ENCODE measurements around the gene KARS1. TPM values are rescaled to one million over a fixed set of nuclear protein-coding genes. Genes with fewer than 3 reads are reported as not detected.
"Not testable (repeated sequence)": the region's sequence is repeated elsewhere in the genome, so short reads cannot be mapped to it uniquely, and the experiment has no call there.

Gene KARS1
- total RNA-seq, 1 donor: 144 TPM

GRCh38 chr16:75606507-75606906 is 41.0 kb downstream of the KARS1 start:
- DNase-seq (ENCODE audit: low read depth): no peak
- no peak overlapping the region for H3K4me3 ChIP-seq (ENCODE audit: low read depth, low read length)
- no peak for TF ChIP-seq CTCF (IDR thresholded peaks at IDR 0.05; ENCODE audit: insufficient read depth, low read length)

GRCh38 chr16:75603241-75603640 is 44.2 kb downstream of the KARS1 start:
- DNase-seq (ENCODE audit: low read depth): no peak
- TF ChIP-seq CTCF (IDR thresholded peaks at IDR 0.05; ENCODE audit: insufficient read depth, low read length): no peak

GRCh38 chr16:75599452-75600277 is 47.8 kb downstream of the KARS1 start:
- no peak for TF ChIP-seq CTCF (IDR thresholded peaks at IDR 0.05; ENCODE audit: insufficient read depth, low read length)
- DNase-seq (ENCODE audit: low read depth): peak; percentile 27
- no peak overlapping the region for H3K4me3 ChIP-seq (ENCODE audit: low read depth, low read length)

More at GRCh38 chr16:75603241-75603640, 44.2 kb downstream of the KARS1 start:
- no peak overlapping the region for H3K4me3 ChIP-seq (ENCODE audit: low read depth, low read length)

- H3K4me3 ChIP-seq (ENCODE audit: low read depth, low read length): no peak overlapping the region
- no peak for TF ChIP-seq CTCF (IDR thresholded peaks at IDR 0.05; ENCODE audit: insufficient read depth, low read length)
- peak; percentile 47 for DNase-seq (ENCODE audit: low read depth)
These were observed 53.3 kb downstream of the KARS1 start for GRCh38 chr16:75593825-75594820.

- TF ChIP-seq CTCF (IDR thresholded peaks at IDR 0.05; ENCODE audit: insufficient read depth, low read length): no peak
- no peak for DNase-seq (ENCODE audit: low read depth)
- H3K4me3 ChIP-seq (ENCODE audit: low read depth, low read length): no peak overlapping the region
These were observed 54.2 kb downstream of the KARS1 start for GRCh38 chr16:75593308-75593707.

GRCh38 chr16:75591927-75592326 is 55.5 kb downstream of the KARS1 start:
- H3K4me3 ChIP-seq (ENCODE audit: low read depth, low read length): not testable (repeated sequence)
- DNase-seq (ENCODE audit: low read depth): peak; percentile 51
